GM21723 (cell line): Measurements from ENCODE around the gene GOLGA2.

Source experiments
- ATAC-seq: cut with Tn5 transposase; IDR thresholded peaks from one replicate; pipeline ENCODE4 v1.9.1; 2021; ENCODE audit warnings: mild to moderate bottlenecking, moderate library complexity; ENCODE audit not compliant: unreplicated experiment

The GOLGA2 gene

DNA sequence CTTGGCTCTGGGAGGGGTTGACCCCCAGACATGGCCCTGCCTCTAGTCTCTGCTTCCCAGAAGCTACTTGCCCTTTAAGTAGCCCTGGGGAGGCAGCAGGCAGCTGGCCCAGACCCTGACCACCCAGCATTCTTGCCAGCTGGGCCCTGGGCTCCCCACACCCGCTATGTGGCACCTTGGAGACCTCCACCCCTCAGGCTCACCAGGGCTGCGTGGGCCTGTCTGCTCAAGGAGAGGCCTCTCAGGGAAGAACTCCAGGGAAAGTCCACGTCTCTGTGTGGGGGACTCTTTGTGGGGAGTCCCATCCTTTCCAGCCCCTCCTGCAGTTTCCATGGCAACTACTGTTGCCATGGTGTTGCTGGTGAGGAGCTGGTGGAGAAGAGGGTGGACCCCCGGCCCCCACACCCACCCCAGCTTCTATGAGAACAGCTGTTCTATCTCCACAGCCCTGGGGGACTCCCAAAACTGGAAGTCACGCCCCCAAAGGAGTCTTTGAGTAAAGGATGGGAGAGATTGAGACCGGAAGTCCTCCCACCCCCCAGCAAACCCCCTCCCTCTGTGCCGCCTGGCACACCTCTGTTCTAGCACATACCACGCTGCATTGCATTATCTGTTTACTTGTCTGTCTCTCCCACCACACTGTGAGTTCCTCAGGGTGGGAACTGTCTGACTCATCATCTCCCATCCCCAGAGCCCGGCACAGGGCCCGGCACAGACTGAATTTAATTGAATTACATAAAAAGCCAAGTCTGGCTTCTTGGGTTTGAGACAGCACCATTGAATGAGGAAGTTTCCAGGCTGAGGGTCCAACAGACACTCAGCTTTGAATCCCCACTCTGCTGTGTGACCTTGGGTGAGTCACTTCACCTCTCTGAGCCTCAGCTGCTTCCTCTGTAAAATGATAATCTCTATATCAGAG, 60.1 kb downstream of the GOLGA2 start:
- ATAC-seq, result no peak

DNA sequence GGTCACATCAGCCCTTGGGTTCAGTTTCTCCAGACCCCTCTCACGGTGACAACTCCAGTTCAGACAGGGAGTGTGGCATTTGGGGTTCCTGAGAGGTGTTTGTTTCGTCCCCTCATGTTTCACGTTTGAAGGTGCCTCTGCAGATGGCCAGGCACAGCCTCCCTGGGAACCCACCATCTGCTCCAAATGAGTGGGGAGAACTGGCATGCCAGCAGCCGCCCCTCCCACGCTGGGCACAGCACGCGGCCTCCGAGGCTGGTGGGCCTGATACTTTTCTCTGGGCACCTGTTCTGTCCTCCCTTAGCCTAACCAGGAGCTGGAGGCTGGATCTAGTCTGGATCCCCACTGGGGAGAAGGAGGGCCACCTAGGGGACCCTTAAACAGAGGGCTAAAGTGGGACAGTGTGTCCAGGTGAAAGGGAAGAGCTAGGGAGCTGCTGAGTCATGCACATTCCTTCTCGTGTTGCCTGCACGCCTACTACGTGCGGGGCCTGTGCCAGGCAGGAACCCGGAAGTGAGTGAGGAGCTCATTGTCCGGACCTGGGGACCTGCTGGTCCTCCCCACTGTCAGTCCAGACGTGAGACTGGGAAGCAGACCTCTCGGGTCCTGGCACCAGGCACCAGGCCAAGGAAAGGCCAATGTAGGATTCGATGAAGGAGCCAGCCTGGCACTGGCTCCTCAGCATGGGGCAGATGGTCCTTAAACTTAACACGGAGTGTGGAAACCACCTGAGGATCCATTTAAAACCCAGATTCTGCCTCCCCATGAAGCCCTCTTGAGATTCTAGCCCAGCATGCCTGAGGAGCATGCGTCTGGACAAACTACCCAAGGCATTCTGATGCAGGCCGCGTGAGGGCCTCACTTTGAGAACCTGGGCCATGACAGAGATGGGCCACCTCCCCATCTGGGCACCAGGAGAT, 61.0 kb downstream of the GOLGA2 start:
- no peak for ATAC-seq

DNA sequence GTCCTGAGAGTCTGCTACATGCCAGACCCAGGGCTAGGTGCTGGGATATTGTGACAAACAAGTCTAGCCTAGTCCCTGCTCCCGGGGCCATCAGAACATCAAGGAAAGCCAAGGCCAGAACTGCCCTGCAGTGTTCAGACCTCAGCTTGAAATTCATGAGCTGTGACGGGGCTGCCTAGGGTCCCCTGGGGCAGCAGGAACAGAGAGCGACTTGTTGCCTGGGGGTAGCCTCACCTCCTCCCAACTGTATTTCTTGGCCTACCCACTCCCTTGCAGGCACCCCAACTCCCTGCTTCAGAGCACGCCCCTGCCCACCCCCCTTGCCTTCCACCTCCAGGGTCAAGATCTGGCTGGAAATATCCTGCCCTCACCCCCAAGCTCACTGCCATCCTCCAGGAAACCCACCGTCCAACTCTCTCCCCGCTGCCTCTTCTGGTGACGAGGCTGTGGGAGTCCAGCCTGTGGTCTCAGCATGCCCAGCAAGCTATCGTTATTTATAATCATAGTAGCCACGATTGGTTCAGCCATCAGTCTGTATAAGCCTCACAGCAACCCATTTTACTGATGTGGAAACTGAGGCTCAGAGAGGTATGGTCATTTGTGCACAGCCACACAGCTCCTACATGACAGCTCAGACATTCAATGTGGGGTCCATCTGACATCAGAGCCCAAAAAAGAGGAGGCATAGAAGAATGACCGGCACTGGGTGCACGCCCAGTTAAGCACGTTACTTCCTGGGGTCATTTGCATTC, 61.9 kb downstream of the GOLGA2 start:
- no peak for ATAC-seq

GRCh38 chr9:128211981-128212281, 63.9 kb downstream of the GOLGA2 start:
- no peak for ATAC-seq

DNA sequence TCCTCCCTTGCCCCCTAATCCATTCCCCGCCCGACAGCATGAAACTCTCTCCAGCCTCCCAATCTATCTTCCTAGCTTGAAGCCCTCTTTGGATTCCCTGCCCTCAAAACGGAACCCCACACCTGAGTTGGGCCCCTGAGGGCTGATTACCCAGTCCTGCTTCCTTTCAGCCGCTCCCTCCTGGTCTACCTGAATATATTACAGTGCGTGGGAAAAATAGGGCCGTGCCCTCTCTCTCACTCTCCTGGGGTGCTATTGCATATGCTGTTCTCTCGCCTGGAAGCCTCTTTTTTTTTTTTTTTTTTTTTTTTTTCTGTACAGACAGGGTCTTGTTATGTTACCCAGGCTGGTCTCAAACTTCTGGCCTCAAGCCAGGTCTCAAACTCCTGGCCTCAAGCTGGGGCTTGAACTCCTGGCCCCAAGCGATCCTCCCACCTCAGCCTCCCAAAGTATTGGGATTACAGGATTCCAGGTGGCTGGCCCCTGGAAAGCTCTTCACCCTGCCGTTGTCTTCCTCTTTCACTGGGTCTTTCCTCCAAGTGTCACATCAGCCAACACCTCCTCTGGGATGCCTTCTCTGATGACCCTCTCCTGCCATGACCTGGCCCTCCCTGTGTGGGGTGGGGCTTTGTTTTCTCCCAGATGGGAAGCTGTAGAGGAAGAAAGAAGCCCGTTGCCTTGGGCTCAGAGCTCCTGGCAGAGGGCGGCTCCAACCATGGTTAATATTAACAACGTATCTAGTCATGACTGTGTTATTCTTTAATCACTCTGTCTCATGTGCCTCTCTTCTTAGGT, 64.4 kb downstream of the GOLGA2 start:
- no peak for ATAC-seq

- no peak for ATAC-seq
Observed at GRCh38 chr9:128208946-128209669, 66.7 kb downstream of the GOLGA2 start.

GRCh38 chr9:128208386-128208785, 67.4 kb downstream of the GOLGA2 start:
- no peak for ATAC-seq

DNA sequence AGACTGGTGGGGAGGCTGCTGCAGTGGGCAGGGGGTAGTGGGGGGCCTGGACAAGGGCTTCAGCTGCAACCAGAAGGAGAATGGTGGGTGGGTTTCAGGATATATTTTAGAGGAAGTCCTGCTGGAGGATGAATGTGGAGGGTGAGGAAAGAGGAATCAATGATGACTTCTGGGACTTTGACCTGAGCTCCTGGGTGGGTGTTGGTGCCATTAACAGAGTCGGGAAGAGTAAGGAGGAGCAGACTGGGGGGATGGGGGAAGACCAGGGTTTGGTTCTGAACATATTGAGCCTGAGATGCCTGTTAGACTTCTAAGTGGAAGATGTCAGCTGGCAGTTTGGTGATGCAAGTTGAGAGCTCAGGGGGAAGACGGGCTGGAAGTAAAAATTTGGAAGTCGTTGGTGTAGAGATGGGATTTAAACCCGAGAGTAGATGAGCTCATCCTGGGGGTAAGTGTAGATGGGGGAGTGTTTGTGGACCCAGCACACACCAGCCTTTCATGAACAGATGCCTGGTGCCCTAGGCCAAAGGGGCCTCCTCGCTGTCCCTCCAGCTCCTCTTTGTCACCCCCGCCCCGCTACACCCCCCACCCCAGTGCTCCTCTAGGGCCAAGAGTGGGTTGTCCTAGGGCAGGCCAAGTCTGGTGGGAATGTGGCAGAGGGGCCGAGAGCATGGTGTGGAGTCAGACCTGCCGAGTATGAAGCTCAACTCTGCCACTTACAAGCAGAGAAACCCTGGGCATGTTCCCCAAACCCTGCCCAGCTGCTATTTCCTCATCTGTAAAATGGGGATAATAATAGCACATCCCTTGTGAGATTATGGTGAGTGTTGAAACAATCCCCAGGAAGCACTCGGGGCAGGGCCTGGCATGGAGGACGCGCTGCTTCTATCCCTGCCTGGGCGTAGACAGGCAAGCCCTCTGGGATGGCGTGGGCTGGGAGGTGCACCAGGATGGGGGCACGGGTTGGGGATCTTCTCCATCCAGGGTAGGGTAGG, 68.6 kb downstream of the GOLGA2 start:
- ATAC-seq, result no peak

DNA sequence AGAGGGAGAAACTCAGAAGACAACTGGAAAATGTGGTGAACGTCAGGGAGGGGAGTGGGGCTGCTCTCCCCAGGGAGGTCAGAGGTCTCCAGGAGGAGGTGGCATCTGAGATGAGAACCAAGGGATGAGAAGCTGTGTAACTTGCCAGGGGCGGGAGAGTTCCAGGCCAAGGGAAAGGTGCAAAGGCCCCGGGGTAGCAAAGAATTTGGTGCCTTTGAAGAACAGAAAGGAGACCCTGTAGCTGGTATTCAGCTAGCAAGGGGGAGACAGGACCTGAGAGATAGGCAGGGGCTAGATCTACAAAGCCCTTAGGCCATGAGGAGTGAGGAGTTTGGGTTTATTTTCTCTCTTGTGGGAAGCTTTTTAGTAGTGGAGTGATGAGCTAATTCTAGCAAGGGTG, 69.3 kb downstream of the GOLGA2 start:
- no peak for ATAC-seq
